PC-3 (cell line): Measurements from ENCODE around the gene NXPH4. TPM values are rescaled to one million over a fixed set of nuclear protein-coding genes. Genes with fewer than 3 reads are reported as not detected.

ENCODE experiments used
- ATAC-seq: fragments of 200-7000 bp; cut with Tn5 transposase; 2 replicates; pipeline ENCODE4 v1.9.1; 2020; ENCODE audit warnings: mild to moderate bottlenecking, moderate library complexity
- BruUV-seq: library from RNA; stranded (reverse); fragments of 400-500 nt; replicated peaks from 2 replicates; lab custom pipeline; 2021; lab: Mats Ljungman, UMichigan
- CTCF ChIA-PET: fragments of 300-600 bp; sonication (Branson Sonifier 250); formaldehyde crosslinking; loops from one replicate; lab custom pipeline; 2022; ENCODE audit warnings: antibody characterized with exemption; lab: Charles Lee
- POLR2A ChIA-PET: fragments of 300-600 bp; sonication (Branson Sonifier 250); formaldehyde crosslinking; loops from one replicate; lab custom pipeline; 2022; ENCODE audit warnings: antibody characterized with exemption; ENCODE audit not compliant: unreplicated experiment; lab: Charles Lee
- DNase-seq: peaks from one replicate; pipeline ENCODE4 v3.0.0-alpha.2; 2015
- H2AFZ ChIP-seq: fragments of 300-600 bp; sonication (generic); 2 replicates; pipeline ENCODE4 v1.6.0; 2016; ENCODE audit warnings: antibody characterized with exemption, low read length
- H3F3A ChIP-seq: fragments of 300-600 bp; sonication (generic); one replicate; pipeline ENCODE4 v1.6.0; 2017; ENCODE audit warnings: antibody characterized with exemption, low read length, control low read depth, mild to moderate bottlenecking; ENCODE audit not compliant: unreplicated experiment
- H3K27ac ChIP-seq: fragments of 300-600 bp; sonication (generic); 2 replicates; pipeline ENCODE4 v1.5.1; 2016; ENCODE audit warnings: mild to moderate bottlenecking, low read length
- H3K27me3 ChIP-seq: fragments of 300-600 bp; sonication (generic); 2 replicates; pipeline ENCODE4 v1.6.1; 2016; ENCODE audit warnings: low read length, mixed read lengths
- H3K36me3 ChIP-seq: fragments of 300-600 bp; sonication (generic); 2 replicates; pipeline ENCODE4 v1.6.1; 2016; ENCODE audit warnings: low read depth, mixed run types, low read length, mixed read lengths
- H3K4me1 ChIP-seq: fragments of 300-600 bp; sonication (generic); 2 replicates; pipeline ENCODE4 v1.5.1; 2016; ENCODE audit warnings: low read length; ENCODE audit not compliant: insufficient read depth
- H3K4me2 ChIP-seq: fragments of 300-600 bp; sonication (generic); 2 replicates; pipeline ENCODE4 v1.6.0; 2016; ENCODE audit warnings: low read length
- H3K4me3 ChIP-seq: fragments of 300-600 bp; sonication (generic); 2 replicates; pipeline ENCODE4 v1.5.1; 2016; ENCODE audit warnings: mild to moderate bottlenecking, low read length, mixed read lengths
- H3K79me2 ChIP-seq: fragments of 300-600 bp; sonication (generic); 2 replicates; pipeline ENCODE4 v1.6.1; 2017; ENCODE audit warnings: low read length, mixed read lengths
- H3K9ac ChIP-seq: fragments of 300-600 bp; sonication (generic); 2 replicates; pipeline ENCODE4 v1.6.0; 2016; ENCODE audit warnings: mild to moderate bottlenecking, low read length
- H3K9me2 ChIP-seq: fragments of 300-600 bp; sonication (generic); replicated peaks from 2 replicates; pipeline ENCODE4 v1.6.1; 2016; ENCODE audit warnings: mixed run types, low read length, mixed read lengths
- H3K9me3 ChIP-seq: fragments of 300-600 bp; sonication (generic); 2 replicates; pipeline ENCODE4 v1.6.1; 2016; ENCODE audit warnings: low read length, mixed read lengths
- H4K20me1 ChIP-seq: fragments of 300-600 bp; sonication (generic); 2 replicates; pipeline ENCODE4 v1.6.1; 2016; ENCODE audit warnings: low read length, mixed read lengths
- CTCF ChIP-seq: fragments of 300-600 bp; sonication (generic); conservative IDR thresholded peaks from 2 replicates; pipeline ENCODE4 v1.5.1; 2017; ENCODE audit warnings: antibody characterized with exemption, low read depth, mild to moderate bottlenecking, low read length
- EZH2 ChIP-seq: fragments of 300-600 bp; sonication (generic); IDR thresholded peaks from one replicate; pipeline ENCODE4 v1.6.1; 2017; ENCODE audit warnings: antibody characterized with exemption, mild to moderate bottlenecking, low read length; ENCODE audit not compliant: unreplicated experiment
- EZH2phosphoT487 ChIP-seq: fragments of 300-600 bp; sonication (generic); IDR thresholded peaks from 2 replicates; pipeline ENCODE4 v1.6.1; 2018; ENCODE audit warnings: mild to moderate bottlenecking, antibody characterized with exemption, low read length, borderline replicate concordance
- intact Hi-C: fragments of 100-400 bp; cut with micrococcal nuclease; formaldehyde crosslinking; loops from 2 replicates; pipeline ENCODE4 v1.9.0; 2023
- total RNA-seq: library from RNA; depleted of rRNA; stranded (reverse); fragments of >200 nt; gene quantifications from 2 replicates; pipeline ENCODE4 v1.2.3, GENCODE V29; 2014

NXPH4 gene
- total RNA-seq, 1 experiment from 2014 or later: 15.1 TPM

GRCh38 chr12:57195611-57196371 is 20.8 kb upstream of the NXPH4 start:
- H3K9ac ChIP-seq: no peak overlapping the region
- no peaks in the 10 kb centered on the region for H4K20me1 ChIP-seq
- H3K79me2 ChIP-seq: no peaks in the 10 kb centered on the region
- no peaks in the 10 kb centered on the region for H3F3A ChIP-seq
- no peak overlapping the region for H3K27ac ChIP-seq
- H3K27me3 ChIP-seq: no peaks in the 10 kb centered on the region
- no peak overlapping the region for H3K4me3 ChIP-seq
- H3K4me1 ChIP-seq: no peaks in the 10 kb centered on the region
- peaks cover 8% of the 10 kb centered on the region; the same call in 1 of the 2 replicates for H3K36me3 ChIP-seq
- intact Hi-C loops: no loop called here
- no peak overlapping the region for H3K4me2 ChIP-seq
- no peaks in the 10 kb centered on the region for H3K9me3 ChIP-seq
- CTCF ChIA-PET: interaction anchor here (0.6 kb wide), 1 partner anchor 436 kb away, joined by 4 read pairs; no protein-coding TSS in a partner anchor
- H2AFZ ChIP-seq: no peak overlapping the region
- no TSS peak for BruUV-seq
- POLR2A ChIA-PET: interaction anchor here (0.6 kb wide), 1 partner anchor 29 kb away, joined by 3 read pairs; no protein-coding TSS in a partner anchor
- no peaks in the 10 kb centered on the region for H3K9me2 ChIP-seq
- TF ChIP-seq EZH2phosphoT487 (no peak), CTCF (no peak), EZH2 (no peak)
- DNase-seq (no peak), ATAC-seq (no peak)

DNA sequence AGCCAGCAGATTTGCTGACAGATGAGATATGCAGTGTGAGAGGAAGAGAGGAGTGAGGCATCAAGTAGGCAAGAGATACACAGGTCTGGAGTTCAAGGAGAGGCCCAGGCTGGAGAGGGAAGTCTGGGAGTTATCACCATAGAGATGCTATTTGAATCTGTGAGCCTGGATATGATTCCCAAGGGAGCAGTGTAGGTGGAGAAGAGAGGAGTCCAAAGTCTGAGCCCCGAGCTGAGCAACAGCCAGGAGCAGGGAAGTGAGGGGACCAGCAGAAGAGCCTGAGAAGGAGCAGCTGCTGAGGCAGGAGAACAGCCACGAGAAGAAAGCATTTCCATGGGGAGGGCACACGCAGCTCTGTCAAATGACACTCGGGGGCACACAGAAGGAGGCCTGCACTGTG is 20.2 kb upstream of the NXPH4 start:
- H3K4me1 ChIP-seq: no peaks in the 10 kb centered on the region
- ATAC-seq (no peak), DNase-seq (no peak)
- no TSS peak for BruUV-seq
- no peaks in the 10 kb centered on the region for H3K27me3 ChIP-seq
- H3K36me3 ChIP-seq: peaks cover 5% of the 10 kb centered on the region; the same call in 1 of the 2 replicates
- H3K4me3 ChIP-seq: no peak overlapping the region
- TF ChIP-seq EZH2phosphoT487 (no peak), EZH2 (no peak), CTCF (no peak)
- no peaks in the 10 kb centered on the region for H3K79me2 ChIP-seq
- no peak overlapping the region for H3K27ac ChIP-seq
- H3F3A ChIP-seq: no peaks in the 10 kb centered on the region
- no peaks in the 10 kb centered on the region for H4K20me1 ChIP-seq
- no peak overlapping the region for H3K9ac ChIP-seq
- H3K9me2 ChIP-seq: no peaks in the 10 kb centered on the region
- no peak overlapping the region for H2AFZ ChIP-seq
- no peak overlapping the region for H3K4me2 ChIP-seq
- H3K9me3 ChIP-seq: no peaks in the 10 kb centered on the region
- POLR2A ChIA-PET: no interaction called here
- CTCF ChIA-PET: interaction anchor here (0.6 kb wide), 1 partner anchor 437 kb away, joined by 4 read pairs; no protein-coding TSS in a partner anchor
- intact Hi-C loops: no loop called here

- no peaks in the 10 kb centered on the region for H3K9me2 ChIP-seq
- H3K9me3 ChIP-seq: no peaks in the 10 kb centered on the region
- H3K36me3 ChIP-seq: no peaks in the 10 kb centered on the region; the same call in 1 of the 2 replicates
- H4K20me1 ChIP-seq: no peaks in the 10 kb centered on the region
- ChIA-PET CTCF (no interaction called here), POLR2A (no interaction called here)
- H3K79me2 ChIP-seq: no peaks in the 10 kb centered on the region
- intact Hi-C loops: no loop called here
- no peaks in the 10 kb centered on the region for H3K4me1 ChIP-seq
- no peak for ATAC-seq
- no peak overlapping the region for H3K4me3 ChIP-seq
- H3F3A ChIP-seq: no peaks in the 10 kb centered on the region
- BruUV-seq: no TSS peak
- no peaks in the 10 kb centered on the region for H3K27me3 ChIP-seq
- no peak for DNase-seq
- H3K4me2 ChIP-seq: no peak overlapping the region
- TF ChIP-seq EZH2 (no peak), CTCF (no peak)
- H3K9ac ChIP-seq: no peak overlapping the region
- H2AFZ ChIP-seq: no peak overlapping the region
- H3K27ac ChIP-seq: no peak overlapping the region
Observed at GRCh38 chr12:57196956-57197355, 19.6 kb upstream of the NXPH4 start.
